ENCODE results near the gene LRCOL1.

- no peak for TF ChIP-seq CTCF (IDR thresholded peaks at IDR 0.05; ENCODE audit: low read depth, low read length)
- TF ChIP-seq EZH2phosphoT487 (IDR thresholded peaks at IDR 0.05; ENCODE audit: low read depth): no peak
These were observed 28.9 kb downstream of the LRCOL1 start for GRCh38 chr12:132581348-132582057.
